OCI-LY3 (cell line): ENCODE data around the gene ATP2C2.

Source experiments
- EZH2phosphoT487 ChIP-seq: fragments of 200-600 bp; shearing (Covaris generic); IDR thresholded peaks from 2 replicates; pipeline ENCODE4 v1.6.1; 2018; ENCODE audit warnings: antibody characterized with exemption, mixed run types, low read depth
- TF ChIP-seq, protein P1 (sequence below): fragments of 200-600, 300-600 bp; sonication (generic); IDR thresholded peaks from 2 replicates; pipeline ENCODE4 v1.5.1; 2014; ENCODE audit warnings: antibody characterized with exemption, low read length, low read depth

DNA sequence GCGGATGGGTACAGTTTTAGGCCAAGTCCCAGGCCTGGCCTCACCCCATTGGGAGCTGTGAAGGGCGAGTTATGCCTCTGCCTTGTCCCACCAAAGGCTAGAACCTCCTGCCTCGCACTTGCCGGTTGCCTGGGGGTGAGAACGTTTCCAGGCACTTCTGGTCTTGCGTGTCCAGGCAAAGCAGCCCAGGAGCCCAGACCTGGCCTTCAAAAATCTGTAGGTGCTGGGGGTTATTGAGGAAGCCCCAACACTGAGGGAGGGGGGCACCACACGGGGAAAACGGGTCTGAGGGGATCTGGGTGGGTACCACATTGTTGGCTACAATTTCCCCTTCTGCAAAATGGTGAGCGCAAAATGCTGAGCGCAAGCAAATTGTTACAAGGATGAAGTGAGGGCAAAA, 12.2 kb upstream of the ATP2C2 start:
- TF ChIP-seq, protein P1, sequence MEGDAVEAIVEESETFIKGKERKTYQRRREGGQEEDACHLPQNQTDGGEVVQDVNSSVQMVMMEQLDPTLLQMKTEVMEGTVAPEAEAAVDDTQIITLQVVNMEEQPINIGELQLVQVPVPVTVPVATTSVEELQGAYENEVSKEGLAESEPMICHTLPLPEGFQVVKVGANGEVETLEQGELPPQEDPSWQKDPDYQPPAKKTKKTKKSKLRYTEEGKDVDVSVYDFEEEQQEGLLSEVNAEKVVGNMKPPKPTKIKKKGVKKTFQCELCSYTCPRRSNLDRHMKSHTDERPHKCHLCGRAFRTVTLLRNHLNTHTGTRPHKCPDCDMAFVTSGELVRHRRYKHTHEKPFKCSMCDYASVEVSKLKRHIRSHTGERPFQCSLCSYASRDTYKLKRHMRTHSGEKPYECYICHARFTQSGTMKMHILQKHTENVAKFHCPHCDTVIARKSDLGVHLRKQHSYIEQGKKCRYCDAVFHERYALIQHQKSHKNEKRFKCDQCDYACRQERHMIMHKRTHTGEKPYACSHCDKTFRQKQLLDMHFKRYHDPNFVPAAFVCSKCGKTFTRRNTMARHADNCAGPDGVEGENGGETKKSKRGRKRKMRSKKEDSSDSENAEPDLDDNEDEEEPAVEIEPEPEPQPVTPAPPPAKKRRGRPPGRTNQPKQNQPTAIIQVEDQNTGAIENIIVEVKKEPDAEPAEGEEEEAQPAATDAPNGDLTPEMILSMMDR = no peak
- TF ChIP-seq EZH2phosphoT487 = no peak
